DMS 273 treated with DMSO at 0.1 percent for 48 hours (cell line): ENCODE data around the gene PCDHB2.
"Not testable (repeated sequence)": the region's sequence is repeated elsewhere in the genome, so short reads cannot be mapped to it uniquely, and the experiment has no call there.

Experiments used
- DNase-seq: peaks from one replicate; lab custom pipeline; 2025; lab: John Stamatoyannopoulos, UW

Gene PCDHB2

DNA sequence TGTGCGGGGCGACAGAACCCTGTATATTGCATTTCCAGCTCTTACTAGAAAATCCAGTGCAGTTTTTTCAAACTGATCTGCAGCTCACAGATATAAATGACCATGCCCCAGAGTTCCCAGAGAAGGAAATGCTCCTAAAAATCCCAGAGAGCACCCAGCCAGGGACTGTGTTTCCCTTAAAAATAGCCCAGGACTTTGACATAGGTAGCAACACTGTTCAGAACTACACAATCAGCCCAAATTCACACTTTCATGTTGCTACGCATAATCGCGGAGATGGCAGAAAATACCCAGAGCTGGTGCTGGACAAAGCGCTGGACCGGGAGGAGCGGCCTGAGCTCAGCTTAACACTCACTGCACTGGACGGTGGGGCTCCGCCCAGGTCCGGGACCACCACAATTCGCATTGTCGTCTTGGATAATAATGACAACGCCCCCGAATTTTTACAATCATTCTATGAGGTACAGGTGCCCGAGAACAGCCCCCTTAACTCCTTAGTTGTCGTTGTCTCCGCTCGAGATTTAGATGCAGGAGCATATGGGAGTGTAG is 41.4 kb downstream of the PCDHB2 start:
- DNase-seq, result no peak

DNA sequence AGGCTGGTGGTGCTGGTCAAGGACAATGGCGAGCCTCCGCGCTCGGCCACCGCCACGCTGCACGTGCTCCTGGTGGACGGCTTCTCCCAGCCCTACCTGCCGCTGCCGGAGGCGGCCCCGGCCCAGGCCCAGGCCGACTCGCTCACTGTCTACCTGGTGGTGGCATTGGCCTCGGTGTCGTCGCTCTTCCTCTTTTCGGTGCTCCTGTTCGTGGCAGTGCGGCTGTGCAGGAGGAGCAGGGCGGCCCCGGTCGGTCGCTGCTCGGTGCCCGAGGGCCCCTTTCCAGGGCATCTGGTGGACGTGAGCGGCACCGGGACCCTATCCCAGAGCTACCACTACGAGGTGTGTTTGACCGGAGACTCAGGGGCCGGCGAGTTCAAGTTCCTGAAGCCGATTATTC is 42.9 kb downstream of the PCDHB2 start:
- DNase-seq, result not testable (repeated sequence)
